IMR-90 (cell line): ENCODE measurements around the gene B3GLCT. TPM values are rescaled to one million over a fixed set of nuclear protein-coding genes. Genes with fewer than 3 reads are reported as not detected.

Experiments used
- ATAC-seq: fragments of 200-7000 bp; cut with Tn5 transposase; 2 replicates; pipeline ENCODE4 v1.9.1; 2020; ENCODE audit warnings: low read depth, mild to moderate bottlenecking, moderate library complexity
- BruUV-seq: library from RNA; stranded (reverse); fragments of 400-500 nt; replicated peaks from 2 replicates; lab custom pipeline; 2021; lab: Mats Ljungman, UMichigan
- CTCF ChIA-PET: fragments of 300-600 bp; formaldehyde crosslinking; extraction: SDS; loops from one replicate; lab custom pipeline; 2021; ENCODE audit warnings: antibody characterized with exemption; lab: Yijun Ruan, JAX
- POLR2A ChIA-PET: fragments of 300-600 bp; sonication (Branson Sonifier 250); formaldehyde crosslinking; loops from one replicate; lab custom pipeline; 2022; ENCODE audit warnings: antibody characterized with exemption; ENCODE audit not compliant: unreplicated experiment; lab: Charles Lee
- DNase-seq: peaks from one replicate; pipeline ENCODE4 v3.0.0; 2013
- H2AFZ ChIP-seq: replicated peaks from 2 replicates; pipeline ENCODE3; 2013; ENCODE audit warnings: low read length, mild to moderate bottlenecking; ENCODE audit not compliant: poor library complexity
- H2AK5ac ChIP-seq: 2 replicates; pipeline ENCODE4 v1.6.1; 2013; ENCODE audit warnings: low read depth, low read length, inconsistent platforms
- H2AK9ac ChIP-seq: replicated peaks from 2 replicates; pipeline ENCODE3; 2013; ENCODE audit warnings: mild to moderate bottlenecking, low read depth, low read length, moderate library complexity; ENCODE audit not compliant: poor library complexity
- H2BK120ac ChIP-seq: 2 replicates; pipeline ENCODE4 v1.6.1; 2013; ENCODE audit warnings: low read depth, low read length, inconsistent platforms
- H2BK15ac ChIP-seq: 3 replicates; pipeline ENCODE4 v1.6.1; 2013; ENCODE audit warnings: low read depth, low read length, inconsistent platforms
- H2BK20ac ChIP-seq: 2 replicates; pipeline ENCODE4 v1.6.1; 2013; ENCODE audit warnings: low read depth, mild to moderate bottlenecking, inconsistent platforms, low read length, moderate library complexity
- H2BK5ac ChIP-seq: 2 replicates; pipeline ENCODE4 v1.6.1; 2013; ENCODE audit warnings: mild to moderate bottlenecking, low read depth, low read length, inconsistent platforms; ENCODE audit not compliant: poor library complexity, severe bottlenecking
- H3K14ac ChIP-seq: replicated peaks from 2 replicates; pipeline ENCODE4 v1.6.1; 2013; ENCODE audit warnings: low read depth, low read length, inconsistent platforms
- H3K18ac ChIP-seq: 2 replicates; pipeline ENCODE4 v1.6.1; 2013; ENCODE audit warnings: low read depth, low read length, control low read depth
- H3K23ac ChIP-seq: 2 replicates; pipeline ENCODE4 v1.6.1; 2013; ENCODE audit warnings: low read depth, low read length, inconsistent platforms
- H3K27ac ChIP-seq: 2 replicates; pipeline ENCODE4 v1.5.1; 2013; ENCODE audit warnings: mild to moderate bottlenecking, control low read depth, low read length; ENCODE audit not compliant: insufficient read depth
- H3K27me3 ChIP-seq: 2 replicates; pipeline ENCODE4 v1.6.1; 2013; ENCODE audit warnings: low read length; ENCODE audit not compliant: control insufficient read depth, insufficient read depth
- H3K36me3 ChIP-seq: 2 replicates; pipeline ENCODE4 v1.6.1; 2013; ENCODE audit warnings: low read length, mixed read lengths; ENCODE audit not compliant: control insufficient read depth, insufficient read depth
- H3K4ac ChIP-seq: 2 replicates; pipeline ENCODE4 v1.6.1; 2013; ENCODE audit warnings: low read depth, low read length, inconsistent platforms
- H3K4me1 ChIP-seq: 2 replicates; pipeline ENCODE4 v1.6.1; 2013; ENCODE audit warnings: low read length, mixed read lengths; ENCODE audit not compliant: control insufficient read depth, insufficient read depth
- H3K4me2 ChIP-seq: 2 replicates; pipeline ENCODE4 v1.6.1; 2013; ENCODE audit warnings: low read depth, mild to moderate bottlenecking, control low read depth, low read length, moderate library complexity
- H3K4me3 ChIP-seq: 2 replicates; pipeline ENCODE4 v1.5.1; 2013; ENCODE audit warnings: low read depth, mild to moderate bottlenecking, control low read depth, low read length, moderate library complexity; ENCODE audit not compliant: insufficient read depth
- H3K56ac ChIP-seq: 2 replicates; pipeline ENCODE4 v1.6.1; 2013; ENCODE audit warnings: low read length, inconsistent platforms; ENCODE audit not compliant: insufficient read depth; ENCODE audit errors: extremely low read depth
- H3K79me1 ChIP-seq, 2 experiments: 2 replicates each; pipeline ENCODE4 v1.6.1; 2013; ENCODE audit warnings: low read length in 2 of 2, inconsistent platforms in 1 of 2, low read depth in 1 of 2
- H3K9ac ChIP-seq: 2 replicates; pipeline ENCODE4 v1.6.1; 2013; ENCODE audit warnings: low read depth, low read length, control low read depth
- H3K9me1 ChIP-seq: 2 replicates; pipeline ENCODE4 v1.6.1; 2013; ENCODE audit warnings: low read length, inconsistent platforms; ENCODE audit not compliant: insufficient read depth
- H3K9me3 ChIP-seq: 2 replicates; pipeline ENCODE4 v1.6.1; 2013; ENCODE audit warnings: low read length; ENCODE audit not compliant: control insufficient read depth, insufficient read depth
- H4K20me1 ChIP-seq: 2 replicates; pipeline ENCODE4 v1.6.1; 2013; ENCODE audit warnings: low read length, inconsistent platforms; ENCODE audit not compliant: insufficient read depth
- H4K5ac ChIP-seq: 2 replicates; pipeline ENCODE4 v1.6.1; 2013; ENCODE audit warnings: mild to moderate bottlenecking, low read depth, low read length, control low read depth
- H4K8ac ChIP-seq, 2 experiments: 2 replicates each; pipeline ENCODE4 v1.6.1; 2013; ENCODE audit warnings: low read depth in 2 of 2, low read length in 2 of 2, control low read depth in 1 of 2, inconsistent platforms in 1 of 2
- H4K91ac ChIP-seq: 2 replicates; pipeline ENCODE4 v1.6.1; 2013; ENCODE audit warnings: low read depth, low read length, inconsistent platforms; ENCODE audit not compliant: insufficient read depth
- BHLHE40 ChIP-seq: fragments of 150-350 bp; IDR thresholded peaks from 2 replicates; pipeline ENCODE4 v1.6.1; 2016; ENCODE audit warnings: mild to moderate bottlenecking, low read depth, low read length
- RAD21 ChIP-seq: IDR thresholded peaks from 2 replicates; pipeline ENCODE4 v1.6.1; 2012; ENCODE audit warnings: low read length, improper control_type of control experiment
- WGBS, 2 experiments: methylation state at CpG; one replicate each; pipeline versions ENCODE4 v1.1.5 to v1.1.7; 2013; ENCODE audit warnings: missing lambda C conversion rate in 2 of 2; ENCODE audit not compliant: insufficient read length in 1 of 2; ENCODE audit errors: extremely low coverage in 2 of 2; 5-methylcytosine and 5-hydroxymethylcytosine counted together
- dilution Hi-C: fragments of 300-500 bp; cut with HindIII; formaldehyde crosslinking; loops from one replicate; pipeline ENCODE4 v1.14.3; 2018; ENCODE audit warnings: low sequenced_read_pairs; ENCODE audit not compliant: unreplicated experiment
- in situ Hi-C: fragments of 300-500 bp; cut with MboI; formaldehyde crosslinking; loops from 3 replicates; pipeline ENCODE4 v1.14.3; 2019; ENCODE audit warnings: low sequenced_read_pairs, inconsistent platforms, mixed read lengths
- intact Hi-C: fragments of 100-400 bp; cut with micrococcal nuclease; formaldehyde crosslinking; loops from 2 replicates; pipeline ENCODE4 v1.10.0; 2022
- polyA plus RNA-seq, 3 experiments: library from polyadenylated mRNA; depleted of rRNA; stranded (reverse); fragments of >200 nt; gene quantifications; 2 replicates each; pipeline ENCODE4 v1.2.3, GENCODE V29; 2012; ENCODE audit warnings: low replicate concordance in 1 of 3
- total RNA-seq: library from RNA; depleted of rRNA; stranded (reverse); fragments of >200 nt; gene quantifications from 2 replicates; pipeline ENCODE4 v1.2.3, GENCODE V29; 2012
- TF ChIP-seq, protein P1 (sequence below): fragments of 150-350 bp; IDR thresholded peaks from 2 replicates; pipeline ENCODE4 v1.6.1; 2017; ENCODE audit warnings: mild to moderate bottlenecking, antibody characterized with exemption, low read length, low read depth
- TF ChIP-seq, protein P2 (sequence below): fragments of 150-350 bp; IDR thresholded peaks from 2 replicates; pipeline ENCODE4 v1.6.1; 2016; ENCODE audit warnings: low read depth, mild to moderate bottlenecking, low read length, moderate library complexity, borderline replicate concordance

Gene B3GLCT
- total and polyA plus RNA-seq, 2 of the 4 experiments (the other 2 are of a cell fraction): 2.0 to 4.5 TPM

DNA sequence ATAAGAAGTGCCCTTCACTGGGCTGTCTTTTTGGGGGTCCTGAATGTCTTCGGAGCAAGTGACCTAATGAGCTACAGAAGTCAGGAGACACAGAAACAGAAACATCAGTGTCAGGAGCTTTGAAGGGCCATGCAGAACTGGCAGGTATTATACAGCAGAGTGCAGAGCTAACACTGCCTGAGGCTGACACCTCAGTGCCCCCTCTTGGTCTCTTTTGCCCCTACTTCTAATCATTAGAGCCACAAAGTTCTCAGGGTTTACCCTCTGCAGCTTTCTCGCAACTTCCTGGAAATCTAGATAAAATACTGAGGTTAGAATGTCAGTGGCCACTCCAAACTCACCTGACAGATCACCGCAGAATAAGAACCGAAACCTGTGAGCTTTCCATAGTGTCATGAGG is 172.7 kb downstream of the B3GLCT start:
- no TSS peak for BruUV-seq
- Histone ChIP-seq H3K23ac (no peak overlapping the region), H3K27ac (no peak overlapping the region), H3K9ac (no peak overlapping the region), H3K79me1 (no peaks in the 10 kb centered on the region), H2BK120ac (no peak overlapping the region), H4K20me1 (no peaks in the 10 kb centered on the region), H3K14ac (no peak overlapping the region), H2AFZ (no peak overlapping the region), H2BK15ac (no peak overlapping the region), H2BK20ac (no peak overlapping the region), H3K4ac (no peak overlapping the region), H2AK5ac (no peak overlapping the region), H4K8ac (no peak overlapping the region), H4K5ac (no peak overlapping the region), H3K18ac (no peak overlapping the region), H3K9me1 (no peaks in the 10 kb centered on the region), H2BK5ac (no peak overlapping the region), H3K4me1 (no peaks in the 10 kb centered on the region), H4K91ac (no peak overlapping the region), H3K9me3 (no peaks in the 10 kb centered on the region), H3K27me3 (no peaks in the 10 kb centered on the region; the same call in 1 of the 2 replicates), H3K36me3 (no peaks in the 10 kb centered on the region), H3K56ac (no peak overlapping the region), H3K4me3 (no peak overlapping the region), H2AK9ac (no peak overlapping the region), H3K4me2 (no peak overlapping the region)
- no peak for ATAC-seq
- DNase-seq: no peak
- CTCF ChIA-PET: no interaction called here
- dilution Hi-C loops: no loop called here
- in situ Hi-C loops: no loop called here
- TF ChIP-seq RAD21 (no peak), BHLHE40 (no peak)
- TF ChIP-seq, protein P1, sequence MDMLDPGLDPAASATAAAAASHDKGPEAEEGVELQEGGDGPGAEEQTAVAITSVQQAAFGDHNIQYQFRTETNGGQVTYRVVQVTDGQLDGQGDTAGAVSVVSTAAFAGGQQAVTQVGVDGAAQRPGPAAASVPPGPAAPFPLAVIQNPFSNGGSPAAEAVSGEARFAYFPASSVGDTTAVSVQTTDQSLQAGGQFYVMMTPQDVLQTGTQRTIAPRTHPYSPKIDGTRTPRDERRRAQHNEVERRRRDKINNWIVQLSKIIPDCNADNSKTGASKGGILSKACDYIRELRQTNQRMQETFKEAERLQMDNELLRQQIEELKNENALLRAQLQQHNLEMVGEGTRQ: no peak
- TF ChIP-seq, protein P2, sequence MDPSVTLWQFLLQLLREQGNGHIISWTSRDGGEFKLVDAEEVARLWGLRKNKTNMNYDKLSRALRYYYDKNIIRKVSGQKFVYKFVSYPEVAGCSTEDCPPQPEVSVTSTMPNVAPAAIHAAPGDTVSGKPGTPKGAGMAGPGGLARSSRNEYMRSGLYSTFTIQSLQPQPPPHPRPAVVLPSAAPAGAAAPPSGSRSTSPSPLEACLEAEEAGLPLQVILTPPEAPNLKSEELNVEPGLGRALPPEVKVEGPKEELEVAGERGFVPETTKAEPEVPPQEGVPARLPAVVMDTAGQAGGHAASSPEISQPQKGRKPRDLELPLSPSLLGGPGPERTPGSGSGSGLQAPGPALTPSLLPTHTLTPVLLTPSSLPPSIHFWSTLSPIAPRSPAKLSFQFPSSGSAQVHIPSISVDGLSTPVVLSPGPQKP: no peak
- POLR2A ChIA-PET: no interaction called here
- intact Hi-C loops: no loop called here
- WGBS, 2 experiments: 33% methylated on average over 1 of the region's 4 CpGs; no CpG with 5 or more reads in 1 of the 2 experiments
